ENCODE results near the gene ARMH3.

Gene ARMH3

DNA sequence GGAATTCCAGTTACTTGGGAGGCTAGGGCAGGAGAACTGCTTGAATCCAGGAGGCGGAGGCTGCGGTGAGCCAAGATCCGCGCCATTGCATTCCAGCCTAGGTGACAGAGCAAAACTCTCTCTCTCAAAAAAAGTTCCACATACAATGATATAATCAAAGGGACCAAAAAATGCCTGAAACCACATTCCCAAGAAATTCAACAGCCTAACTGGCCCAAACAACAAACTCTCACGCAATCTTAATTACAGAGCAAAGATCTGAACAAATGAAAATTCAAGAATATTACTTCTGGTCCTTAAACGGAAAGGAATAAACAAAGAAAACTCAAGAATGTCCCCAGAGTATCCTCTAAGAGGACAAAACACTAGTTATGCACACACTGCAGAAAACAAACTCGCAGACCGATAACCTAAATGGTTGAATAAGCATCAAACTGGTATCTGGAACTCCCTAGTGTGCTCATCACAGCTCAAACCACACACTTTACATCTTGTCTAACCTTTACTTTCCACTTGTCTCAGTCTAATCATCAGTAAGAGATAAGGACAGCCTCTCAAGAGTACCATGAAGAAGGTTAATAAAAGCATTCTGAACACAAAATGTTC, 241.4 kb downstream of the ARMH3 start:
- peaks cover 91% of the 10 kb centered on the region for H3K79me2 ChIP-seq (ENCODE audit: control insufficient read depth, low read length)
- TF ChIP-seq EZH2phosphoT487 (IDR thresholded peaks at IDR 0.05; ENCODE audit: borderline replicate concordance, low read length): no peak
- TF ChIP-seq, protein P1, sequence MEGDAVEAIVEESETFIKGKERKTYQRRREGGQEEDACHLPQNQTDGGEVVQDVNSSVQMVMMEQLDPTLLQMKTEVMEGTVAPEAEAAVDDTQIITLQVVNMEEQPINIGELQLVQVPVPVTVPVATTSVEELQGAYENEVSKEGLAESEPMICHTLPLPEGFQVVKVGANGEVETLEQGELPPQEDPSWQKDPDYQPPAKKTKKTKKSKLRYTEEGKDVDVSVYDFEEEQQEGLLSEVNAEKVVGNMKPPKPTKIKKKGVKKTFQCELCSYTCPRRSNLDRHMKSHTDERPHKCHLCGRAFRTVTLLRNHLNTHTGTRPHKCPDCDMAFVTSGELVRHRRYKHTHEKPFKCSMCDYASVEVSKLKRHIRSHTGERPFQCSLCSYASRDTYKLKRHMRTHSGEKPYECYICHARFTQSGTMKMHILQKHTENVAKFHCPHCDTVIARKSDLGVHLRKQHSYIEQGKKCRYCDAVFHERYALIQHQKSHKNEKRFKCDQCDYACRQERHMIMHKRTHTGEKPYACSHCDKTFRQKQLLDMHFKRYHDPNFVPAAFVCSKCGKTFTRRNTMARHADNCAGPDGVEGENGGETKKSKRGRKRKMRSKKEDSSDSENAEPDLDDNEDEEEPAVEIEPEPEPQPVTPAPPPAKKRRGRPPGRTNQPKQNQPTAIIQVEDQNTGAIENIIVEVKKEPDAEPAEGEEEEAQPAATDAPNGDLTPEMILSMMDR (IDR thresholded peaks at IDR 0.05; ENCODE audit: low read depth, low read length, poor library complexity, severe bottlenecking): no peak

GRCh38 chr10:101812606-101813005, 243.4 kb downstream of the ARMH3 start:
- Histone ChIP-seq H3K9me2 (replicated peaks; ENCODE audit: control insufficient read depth, low read length) (no peaks in the 10 kb centered on the region), H4K20me1 (ENCODE audit: control insufficient read depth, insufficient read depth, low read depth, low read length) (peaks cover 28% of the 10 kb centered on the region), H3K79me2 (ENCODE audit: control insufficient read depth, low read length) (peaks cover 90% of the 10 kb centered on the region), H3F3A (ENCODE audit: control insufficient read depth, insufficient read depth) (peaks cover 7% of the 10 kb centered on the region), H3K4me2 (ENCODE audit: low read length) (no peak overlapping the region), H3K9me3 (ENCODE audit: control insufficient read depth, insufficient read depth, low read length) (no peaks in the 10 kb centered on the region), H3K27ac (ENCODE audit: low read depth, low read length) (no peak overlapping the region), H3K36me3 (ENCODE audit: control insufficient read depth, low read length) (peaks cover 70% of the 10 kb centered on the region), H3K27me3 (ENCODE audit: control insufficient read depth, low read length) (no peaks in the 10 kb centered on the region), H3K4me3 (ENCODE audit: low read length) (no peak overlapping the region), H3K4me1 (ENCODE audit: control insufficient read depth, low read length) (peaks cover 23% of the 10 kb centered on the region)
- TF ChIP-seq EZH2phosphoT487 (IDR thresholded peaks at IDR 0.05; ENCODE audit: borderline replicate concordance, low read length): no peak
- TF ChIP-seq, protein P1 (IDR thresholded peaks at IDR 0.05; ENCODE audit: low read depth, low read length, poor library complexity, severe bottlenecking): no peak

More for the DNA sequence above, 241.4 kb downstream of the ARMH3 start:
- Histone ChIP-seq H3K4me2 (ENCODE audit: low read length) (peak overlapping the region; percentile 84), H4K20me1 (ENCODE audit: control insufficient read depth, insufficient read depth, low read depth, low read length) (peaks cover 28% of the 10 kb centered on the region), H3K27ac (ENCODE audit: low read depth, low read length) (peak overlapping the region; percentile 68), H3K4me3 (ENCODE audit: low read length) (peak overlapping the region; percentile 94), H3K9me3 (ENCODE audit: control insufficient read depth, insufficient read depth, low read length) (no peaks in the 10 kb centered on the region), H3K9me2 (replicated peaks; ENCODE audit: control insufficient read depth, low read length) (no peaks in the 10 kb centered on the region), H3F3A (ENCODE audit: control insufficient read depth, insufficient read depth) (no peaks in the 10 kb centered on the region; the same call in 1 of the 2 replicates), H3K27me3 (ENCODE audit: control insufficient read depth, low read length) (no peaks in the 10 kb centered on the region), H3K36me3 (ENCODE audit: control insufficient read depth, low read length) (peaks cover 56% of the 10 kb centered on the region), H3K4me1 (ENCODE audit: control insufficient read depth, low read length) (peaks cover 32% of the 10 kb centered on the region)

DNA sequence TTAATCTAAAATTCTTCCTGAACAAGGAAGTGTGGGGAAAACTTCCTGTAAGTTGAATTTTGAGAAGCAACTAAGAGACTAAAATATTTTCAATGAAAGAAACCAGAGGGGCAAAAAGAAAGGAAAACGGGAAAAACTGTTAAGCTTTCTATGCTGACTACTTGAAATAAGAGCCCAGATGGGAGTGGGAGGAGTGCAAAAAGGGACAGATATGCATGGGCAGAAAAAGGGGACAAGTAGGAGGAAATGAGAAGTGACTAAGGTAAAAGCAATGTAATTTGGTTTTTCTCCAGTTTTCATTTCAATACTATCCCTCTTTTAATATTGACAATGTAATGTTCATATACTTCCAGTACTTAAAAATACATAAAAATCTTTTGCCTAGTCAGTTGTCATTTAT, 248.8 kb downstream of the ARMH3 start:
- Histone ChIP-seq H3K27ac (ENCODE audit: low read depth, low read length) (no peak overlapping the region), H3K36me3 (ENCODE audit: control insufficient read depth, low read length) (peaks cover 85% of the 10 kb centered on the region), H3K79me2 (ENCODE audit: control insufficient read depth, low read length) (peaks cover 50% of the 10 kb centered on the region), H3F3A (ENCODE audit: control insufficient read depth, insufficient read depth) (peaks cover 8% of the 10 kb centered on the region), H3K4me1 (ENCODE audit: control insufficient read depth, low read length) (no peaks in the 10 kb centered on the region), H3K9me3 (ENCODE audit: control insufficient read depth, insufficient read depth, low read length) (no peaks in the 10 kb centered on the region), H3K27me3 (ENCODE audit: control insufficient read depth, low read length) (no peaks in the 10 kb centered on the region), H3K4me2 (ENCODE audit: low read length) (no peak overlapping the region), H4K20me1 (ENCODE audit: control insufficient read depth, insufficient read depth, low read depth, low read length) (peaks cover under 1% of the 10 kb centered on the region; the same call in 1 of the 2 replicates), H3K9me2 (replicated peaks; ENCODE audit: control insufficient read depth, low read length) (no peaks in the 10 kb centered on the region), H3K4me3 (ENCODE audit: low read length) (no peak overlapping the region)
- TF ChIP-seq, protein P1 (IDR thresholded peaks at IDR 0.05; ENCODE audit: low read depth, low read length, poor library complexity, severe bottlenecking): no peak
- TF ChIP-seq EZH2phosphoT487 (IDR thresholded peaks at IDR 0.05; ENCODE audit: borderline replicate concordance, low read length): no peak

All from DOHH2 (cell line).